ENCODE data around the gene GLIS1. TPM values are rescaled to one million over a fixed set of nuclear protein-coding genes. Genes with fewer than 3 reads are reported as not detected.

The GLIS1 gene
- total RNA-seq, 1 experiment from 2014 or later, result 0.28 TPM

DNA sequence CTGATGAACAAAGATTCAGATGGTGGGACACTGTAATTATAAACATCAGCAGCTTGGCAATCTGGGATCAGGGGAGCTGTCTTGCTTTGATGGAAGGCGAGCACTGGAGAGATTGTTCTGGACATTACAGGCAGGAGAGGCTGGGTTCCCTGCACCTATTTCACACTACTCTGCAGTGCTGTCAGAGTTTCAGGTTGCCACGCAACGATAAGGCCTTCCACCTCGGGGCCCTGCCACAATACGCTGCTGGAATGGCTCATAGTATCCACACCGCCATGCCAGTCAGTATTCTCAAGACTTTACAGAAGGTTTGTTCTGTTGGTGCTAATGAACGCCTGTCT, 96.8 kb downstream of the GLIS1 start:
- WGBS (ENCODE audit: extremely low coverage, insufficient read length, low lambda C conversion rate), result no CpG with 5 or more reads among the region's 7 CpGs
- no peak overlapping the region for H4K91ac ChIP-seq (ENCODE audit: insufficient read length, low read depth, low read length)
- no peak for DNase-seq
- no peaks in the 10 kb centered on the region for H3K36me3 Mint-ChIP-seq (ENCODE audit: insufficient read depth in 1 of 3, low read depth in 3 of 3)
- no peak overlapping the region for H3K4ac ChIP-seq (ENCODE audit: low read depth, low read length)
- no peaks in the 10 kb centered on the region for H3K79me1 ChIP-seq (ENCODE audit: insufficient read depth, low read depth, low read length, poor library complexity, severe bottlenecking)
- H2BK12ac ChIP-seq (ENCODE audit: insufficient read length, low read depth, low read length), result no peak overlapping the region
- no peak overlapping the region for H2BK20ac ChIP-seq (ENCODE audit: low read depth, low read length, poor library complexity, severe bottlenecking)
- no peak overlapping the region for H4K8ac ChIP-seq (replicated peaks; ENCODE audit: insufficient read length, low read depth, low read length)
- TF ChIP-seq, protein P1, sequence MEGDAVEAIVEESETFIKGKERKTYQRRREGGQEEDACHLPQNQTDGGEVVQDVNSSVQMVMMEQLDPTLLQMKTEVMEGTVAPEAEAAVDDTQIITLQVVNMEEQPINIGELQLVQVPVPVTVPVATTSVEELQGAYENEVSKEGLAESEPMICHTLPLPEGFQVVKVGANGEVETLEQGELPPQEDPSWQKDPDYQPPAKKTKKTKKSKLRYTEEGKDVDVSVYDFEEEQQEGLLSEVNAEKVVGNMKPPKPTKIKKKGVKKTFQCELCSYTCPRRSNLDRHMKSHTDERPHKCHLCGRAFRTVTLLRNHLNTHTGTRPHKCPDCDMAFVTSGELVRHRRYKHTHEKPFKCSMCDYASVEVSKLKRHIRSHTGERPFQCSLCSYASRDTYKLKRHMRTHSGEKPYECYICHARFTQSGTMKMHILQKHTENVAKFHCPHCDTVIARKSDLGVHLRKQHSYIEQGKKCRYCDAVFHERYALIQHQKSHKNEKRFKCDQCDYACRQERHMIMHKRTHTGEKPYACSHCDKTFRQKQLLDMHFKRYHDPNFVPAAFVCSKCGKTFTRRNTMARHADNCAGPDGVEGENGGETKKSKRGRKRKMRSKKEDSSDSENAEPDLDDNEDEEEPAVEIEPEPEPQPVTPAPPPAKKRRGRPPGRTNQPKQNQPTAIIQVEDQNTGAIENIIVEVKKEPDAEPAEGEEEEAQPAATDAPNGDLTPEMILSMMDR (conservative IDR thresholded peaks at IDR 0.05), result no peak
- H3K4me1 ChIP-seq (ENCODE audit: insufficient read depth, low read length), result 0 out of 2 replicates have a peak, but pooled peaks cover 3% of the 10 kb centered on the region
- H3K23me2 ChIP-seq (ENCODE audit: insufficient read length, low read depth, low read length, poor library complexity, severe bottlenecking), result no peaks in the 10 kb centered on the region
- H3K27me3 Mint-ChIP-seq (ENCODE audit: low read depth), result peaks cover 6% of the 10 kb centered on the region
- H4K5ac ChIP-seq (ENCODE audit: insufficient read length, low read depth, low read length), result no peak overlapping the region
- H3K23ac ChIP-seq (ENCODE audit: insufficient read length, low read depth, low read length), result no peak overlapping the region
- no peak overlapping the region for H3K18ac ChIP-seq (ENCODE audit: insufficient read length, low read depth, low read length)
- no peaks in the 10 kb centered on the region for H3K9me3 Mint-ChIP-seq
- H3K27ac Mint-ChIP-seq, result no peak overlapping the region
- H3K14ac ChIP-seq (ENCODE audit: insufficient read depth, low read length), result no peak overlapping the region
- H3K56ac ChIP-seq (ENCODE audit: insufficient read length, low read depth, low read length), result no peak overlapping the region
- H3K27ac ChIP-seq (ENCODE audit: insufficient read length, low read depth, low read length), result no peak overlapping the region
- H3K4me1 Mint-ChIP-seq, result peaks cover 8 to 13% of the 10 kb centered on the region in 2 experiments; a peak in 3 of 4 replicates
- no peak overlapping the region for H3K9ac ChIP-seq (ENCODE audit: extremely low read depth, insufficient read length, low read length)
- no peaks in the 10 kb centered on the region for H3K27me3 ChIP-seq (ENCODE audit: insufficient read depth, low read length)
- H3K4me2 ChIP-seq (ENCODE audit: insufficient read depth, insufficient read length, low read length), result no peak overlapping the region
- no peak overlapping the region for H3K4me3 Mint-ChIP-seq
- H3T11ph ChIP-seq (ENCODE audit: low read length), result no peak overlapping the region
- no peak overlapping the region for H2AFZ ChIP-seq (ENCODE audit: low read length)
- no peaks in the 10 kb centered on the region for H3K79me2 ChIP-seq (ENCODE audit: insufficient read depth, low read length)
- no peak overlapping the region for H2BK15ac ChIP-seq (ENCODE audit: low read depth, low read length)
- H4K20me1 ChIP-seq (ENCODE audit: control insufficient read depth, insufficient read depth, insufficient read length), result no peaks in the 10 kb centered on the region
- no peak overlapping the region for H2AK5ac ChIP-seq (ENCODE audit: insufficient read length, low read length)
- no peaks in the 10 kb centered on the region for H3K9me3 ChIP-seq (ENCODE audit: control insufficient read depth, low read depth, low read length)
- H2BK5ac ChIP-seq (ENCODE audit: insufficient read length, low read length), result no peak overlapping the region
- H2BK120ac ChIP-seq (ENCODE audit: low read depth, low read length, poor library complexity, severe bottlenecking), result no peak overlapping the region
